ENCODE measurements around the gene CEP55. TPM values are rescaled to one million over a fixed set of nuclear protein-coding genes. Genes with fewer than 3 reads are reported as not detected.

CEP55 gene
- total and polyA plus RNA-seq, 2 of the 8 experiments (the other 6 are each of a cell fraction or from before 2014, with no cell fraction given) = 7.0 to 19.6 TPM

DNA sequence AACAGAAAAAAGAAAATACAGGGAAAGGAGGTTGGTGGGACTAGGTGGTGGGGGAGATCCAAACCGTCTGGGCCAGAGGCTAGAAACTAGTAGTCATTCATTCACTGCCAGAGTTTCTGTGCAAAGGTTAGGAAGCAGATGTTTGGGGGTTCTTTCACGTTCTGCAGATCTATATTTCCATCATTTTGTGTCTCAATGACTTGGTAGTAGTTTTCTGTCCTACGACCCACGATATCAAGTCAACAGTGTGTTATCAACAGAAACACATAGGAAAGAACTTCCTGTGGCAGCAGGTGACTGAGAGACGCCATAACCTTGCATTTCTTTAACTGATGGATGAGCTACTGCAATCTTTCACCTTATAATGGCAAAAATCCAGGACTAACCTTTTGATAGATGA is 1.8 kb downstream of the CEP55 start (continued):
- TF ChIP-seq CHD7 (IDR thresholded peaks at IDR 0.05; ENCODE audit: insufficient replicate concordance, low read length) = no peak
- no peak for TF ChIP-seq SP4 (IDR thresholded peaks at IDR 0.05; ENCODE audit: low read length)
- no peak for TF ChIP-seq BRCA1 (IDR thresholded peaks at IDR 0.05; ENCODE audit: low read depth, low read length)
- TF ChIP-seq KDM1A (IDR thresholded peaks at IDR 0.05; ENCODE audit: borderline replicate concordance, low read length) = no peak
- no peak for TF ChIP-seq GTF2F1 (IDR thresholded peaks at IDR 0.05; ENCODE audit: borderline replicate concordance, low read depth, low read length)

Measured in H1 (cell line).